LHCN-M2 (cell line): ENCODE measurements around the gene MAP7. TPM values are rescaled to one million over a fixed set of nuclear protein-coding genes. Genes with fewer than 3 reads are reported as not detected.

Source experiments
- DNase-seq: peaks from one replicate; pipeline ENCODE4 v3.0.0-alpha.2; 2012; ENCODE audit warnings: low read depth
- total RNA-seq: library from RNA; depleted of rRNA; stranded (reverse); fragments of >200 nt; gene quantifications from 2 replicates; pipeline ENCODE4 v1.2.3, GENCODE V29; 2014

The MAP7 gene
- total RNA-seq, 1 experiment from 2014 or later, result 0.06 TPM

DNA sequence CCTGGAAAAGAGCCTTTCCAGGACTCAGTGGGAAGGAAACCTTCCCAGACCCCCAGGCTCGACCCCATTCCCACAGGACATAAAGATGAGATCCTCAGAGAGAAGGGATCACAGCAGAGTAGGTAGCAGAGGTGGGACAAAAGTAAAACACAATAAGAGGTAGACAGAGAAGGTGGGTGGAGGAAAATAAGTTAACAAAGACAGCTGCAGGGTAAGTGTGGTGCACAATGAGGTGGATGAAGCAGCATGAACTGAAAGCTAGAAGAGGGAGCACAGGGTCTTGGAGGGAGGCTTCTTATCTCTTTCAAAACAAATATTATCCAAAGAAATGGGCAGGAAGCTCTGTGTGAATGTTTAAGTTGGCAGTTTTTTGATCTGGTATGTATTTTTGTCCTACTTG lies 14.0 kb upstream of the MAP7 start:
- no peak for DNase-seq

DNA sequence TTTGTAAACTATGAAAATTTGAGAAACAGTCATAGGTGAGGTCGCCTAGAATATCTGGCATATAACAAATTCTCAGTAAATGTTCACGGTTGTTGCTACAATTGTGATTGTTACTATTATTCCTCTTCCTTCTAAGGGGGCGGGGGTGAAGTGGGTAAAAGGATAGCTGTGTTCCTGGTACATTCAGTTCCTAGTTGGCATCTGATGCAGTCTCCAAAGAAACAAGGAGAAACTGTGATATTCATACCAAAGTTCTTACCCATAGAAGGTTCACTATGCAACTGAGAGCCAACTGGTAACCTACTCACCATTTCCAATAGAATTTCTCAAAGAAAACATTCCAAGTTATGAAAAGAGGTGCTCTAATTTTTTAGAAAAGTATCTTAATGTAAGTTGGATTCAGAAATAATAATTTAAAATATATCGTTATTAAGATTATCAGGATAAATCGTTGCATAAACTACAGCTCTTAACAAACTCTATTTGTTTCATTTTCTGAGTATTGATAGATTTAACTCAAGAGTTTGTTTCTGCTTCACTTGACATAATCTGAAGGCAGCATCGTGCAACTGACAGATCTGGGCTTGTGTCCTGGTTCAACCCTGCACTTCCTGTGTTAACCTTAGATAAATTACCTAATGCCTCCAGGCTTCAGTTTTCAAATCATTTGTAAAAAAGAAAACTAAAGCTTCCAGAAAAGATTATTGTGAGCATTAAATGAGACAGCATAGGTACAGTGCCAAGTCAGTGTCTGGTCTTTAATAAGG lies 13.3 kb upstream of the MAP7 start:
- no peak for DNase-seq

DNA sequence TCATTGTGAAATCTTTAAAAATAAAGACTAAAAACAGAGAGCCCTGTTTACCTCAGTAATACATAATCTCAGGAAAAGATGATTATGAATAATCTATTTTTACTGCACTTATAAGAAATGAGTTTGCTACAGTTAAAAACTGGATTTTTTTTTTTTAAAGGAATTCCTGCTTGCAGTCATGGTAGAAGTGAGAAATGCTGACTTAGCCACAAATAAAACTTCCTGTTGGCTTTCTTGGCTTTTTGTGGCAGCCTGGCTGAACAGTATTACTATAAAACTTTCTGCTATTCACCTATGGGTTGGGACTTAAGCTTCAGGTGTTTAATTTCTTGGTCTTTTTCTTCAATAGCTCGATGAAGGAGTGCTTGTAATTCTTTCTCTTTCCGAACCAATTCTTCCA lies 12.0 kb upstream of the MAP7 start:
- no peak for DNase-seq

DNA sequence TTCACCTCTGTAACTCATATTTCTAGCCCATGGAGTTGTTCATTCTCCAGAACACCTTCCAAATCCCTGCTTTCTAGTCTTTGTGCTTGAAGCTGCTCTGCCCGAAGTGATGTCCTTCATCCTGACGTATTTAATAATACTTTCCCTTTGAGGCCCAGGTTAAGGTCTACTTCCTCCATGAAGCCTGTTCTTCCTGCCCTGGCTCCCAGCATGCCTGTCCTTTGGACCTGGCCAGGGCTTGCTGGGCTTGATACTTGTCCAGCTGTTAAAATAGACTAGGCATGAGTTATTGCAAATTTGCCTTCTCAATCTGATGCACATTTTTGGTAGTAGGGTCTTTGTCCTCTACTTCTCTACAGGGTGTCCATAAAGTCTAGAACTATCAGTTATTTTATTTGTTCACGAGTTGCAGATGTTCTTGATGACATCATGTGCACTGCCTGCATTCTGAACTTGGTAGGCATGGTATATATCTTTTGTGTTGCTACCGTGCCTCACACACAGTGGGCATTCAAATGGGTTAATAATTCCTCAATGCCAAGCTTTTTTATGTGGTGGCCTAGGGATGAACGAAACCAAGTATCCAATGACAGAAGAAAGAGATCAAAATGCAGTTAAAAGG lies 3.1 kb upstream of the MAP7 start:
- DNase-seq, result no peak

DNA sequence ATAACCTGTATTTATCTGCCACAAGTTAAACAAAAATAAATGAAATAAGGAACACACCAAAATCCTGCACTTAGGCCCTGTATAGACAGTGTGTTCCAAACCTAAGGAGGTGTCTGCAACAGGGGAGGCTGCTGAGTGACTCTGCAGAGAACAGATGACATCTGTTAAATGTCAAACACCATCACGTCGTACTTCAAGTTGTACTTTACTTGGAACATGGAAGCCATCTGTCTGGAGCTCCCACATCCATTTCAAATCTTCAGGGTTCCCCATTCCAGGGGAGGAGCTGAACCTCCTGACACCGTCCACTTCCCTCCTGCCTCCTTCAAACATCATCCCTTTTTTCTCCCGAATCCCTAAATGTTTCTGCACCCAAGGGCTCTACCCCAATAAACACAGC lies 1.8 kb upstream of the MAP7 start:
- no peak for DNase-seq

DNA sequence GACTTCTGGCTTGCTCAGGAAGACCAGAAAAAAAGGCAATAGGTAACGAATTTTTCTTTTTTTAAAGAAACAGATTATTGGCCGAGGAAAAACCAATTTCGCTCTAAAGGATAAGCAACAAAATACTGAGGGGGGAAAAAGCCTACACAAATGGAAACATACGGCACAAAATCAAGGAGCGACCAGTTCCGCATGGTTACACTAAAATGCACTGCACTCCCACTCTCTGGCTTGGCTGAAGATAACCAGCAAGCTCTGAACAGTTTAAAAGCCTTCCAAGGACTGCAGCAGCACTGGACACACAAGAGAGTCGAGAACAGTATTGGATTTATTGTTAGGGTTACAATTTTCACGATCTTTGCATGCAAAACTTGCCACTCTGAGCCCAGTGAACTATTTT lies 881 bp upstream of the MAP7 start:
- no peak for DNase-seq

DNA sequence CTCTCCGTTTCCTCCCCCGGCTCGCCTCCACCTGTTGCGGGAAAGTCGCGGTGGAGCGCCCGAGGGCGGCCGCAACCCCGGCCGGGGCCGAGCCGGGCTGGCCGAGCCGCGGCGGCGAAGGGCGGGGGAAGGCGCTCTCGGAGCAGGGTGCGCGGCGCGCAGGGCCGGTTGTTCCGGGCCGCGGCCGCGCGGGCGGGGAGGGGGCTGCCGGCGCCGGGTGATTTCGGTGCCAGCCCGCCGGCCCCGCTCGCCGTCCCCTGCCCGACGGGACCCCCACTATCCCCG lies 235 bp downstream of the MAP7 start:
- DNase-seq, result no peak

DNA sequence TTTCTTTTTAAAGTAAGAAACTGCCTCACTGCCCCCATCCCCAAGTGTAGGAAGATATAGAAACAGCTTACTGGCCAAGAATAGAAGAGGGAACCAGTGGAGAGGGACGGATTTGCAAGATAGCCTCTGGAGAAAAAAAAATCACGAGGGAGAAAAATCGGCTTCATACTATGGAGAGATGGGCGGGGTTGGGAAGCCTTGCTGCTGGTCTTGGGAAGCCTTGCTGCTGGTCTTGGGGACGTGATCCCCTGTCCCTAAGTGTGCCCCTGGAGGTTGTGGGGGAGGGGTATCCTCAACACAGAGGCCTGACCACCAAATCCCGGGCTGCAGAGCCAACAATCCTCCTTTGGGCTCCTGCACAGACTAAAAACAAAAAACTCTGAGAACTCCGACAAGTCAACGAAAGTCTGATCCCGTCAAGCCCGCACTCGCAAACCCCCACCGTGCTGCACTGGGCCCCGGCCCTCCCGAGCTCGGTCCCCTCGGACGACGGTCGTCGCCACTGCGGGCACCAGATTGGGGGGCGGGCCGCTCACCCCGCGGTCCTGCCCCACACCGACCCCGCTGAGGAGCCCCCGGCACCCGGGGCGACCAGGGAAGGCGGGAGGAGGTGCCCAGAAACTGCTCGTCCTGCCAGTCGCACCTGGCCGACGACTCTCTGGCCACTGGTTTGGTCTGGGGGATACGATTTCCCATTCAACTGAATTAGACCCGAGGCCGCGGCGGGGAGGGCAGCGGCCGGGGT lies 750 bp downstream of the MAP7 start:
- no peak for DNase-seq

DNA sequence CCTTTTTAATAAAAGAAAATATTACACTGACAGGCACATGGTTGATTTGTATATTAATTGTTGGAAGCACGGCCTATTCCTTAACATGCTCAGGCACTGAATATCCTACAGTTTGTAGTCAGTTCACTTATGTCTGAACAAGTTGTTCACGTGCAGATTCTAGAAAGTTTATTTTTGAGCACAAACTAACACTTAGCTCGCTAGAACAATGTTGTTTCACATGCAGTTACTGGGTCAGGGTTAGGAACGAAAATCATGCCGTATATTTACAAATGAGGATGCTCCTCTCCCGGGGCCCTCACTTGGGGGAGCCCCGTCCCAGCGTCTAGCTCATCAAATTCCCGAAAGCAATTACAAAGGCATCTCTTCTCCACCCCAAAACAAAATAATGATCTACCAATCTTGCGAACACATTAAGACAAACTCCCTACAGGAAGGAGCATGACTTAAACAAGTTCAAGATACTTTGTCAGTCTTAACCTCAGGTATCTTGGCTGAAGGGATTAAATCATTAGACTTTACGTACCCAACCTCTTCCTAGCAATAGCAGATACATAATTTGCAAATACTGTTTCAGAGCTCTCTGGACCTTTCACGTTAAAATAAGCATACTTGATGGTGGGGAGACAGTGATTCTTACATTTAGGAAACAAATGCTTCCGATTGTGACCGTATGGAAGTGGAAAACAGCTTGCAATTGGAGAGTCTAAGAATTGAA lies 1.5 kb downstream of the MAP7 start:
- no peak for DNase-seq

DNA sequence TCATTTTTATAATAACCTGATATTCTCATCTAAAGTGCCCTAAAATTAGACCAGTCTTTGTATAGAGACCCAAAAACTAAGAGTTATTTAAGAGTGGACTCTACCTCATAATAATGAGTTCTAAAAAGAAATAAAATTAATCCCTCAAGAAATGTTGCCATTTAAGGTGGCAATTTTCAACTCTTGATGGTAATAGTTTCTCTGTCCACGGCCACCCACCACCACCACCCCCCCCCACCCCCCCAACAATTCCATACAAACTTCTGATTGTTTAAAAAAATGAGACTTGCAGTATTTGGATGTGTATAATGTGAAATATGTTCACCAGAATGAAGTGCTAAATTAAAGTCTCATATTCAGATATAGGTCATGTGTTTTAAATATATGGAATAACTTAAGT lies 2.4 kb downstream of the MAP7 start:
- no peak for DNase-seq

DNA sequence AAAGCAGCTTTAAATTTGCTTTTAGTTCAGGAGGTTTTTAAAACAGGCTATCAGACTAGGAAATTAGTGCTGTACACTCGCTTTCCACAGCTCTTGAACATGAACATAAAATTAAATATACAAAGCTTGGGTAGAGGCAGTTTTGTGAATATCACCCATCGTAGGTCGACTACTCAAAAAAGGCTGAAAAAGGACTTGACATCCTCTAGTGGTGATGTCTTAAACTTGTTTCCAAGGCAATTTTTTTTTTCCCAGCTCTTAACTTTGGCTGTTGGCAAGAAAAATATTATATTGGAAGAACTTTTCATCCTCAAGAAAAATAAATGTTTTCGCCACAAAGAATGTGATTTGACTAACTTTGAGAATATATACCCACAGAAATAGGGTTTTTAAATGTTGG lies 2.9 kb downstream of the MAP7 start:
- DNase-seq, result peak; percentile 36

DNA sequence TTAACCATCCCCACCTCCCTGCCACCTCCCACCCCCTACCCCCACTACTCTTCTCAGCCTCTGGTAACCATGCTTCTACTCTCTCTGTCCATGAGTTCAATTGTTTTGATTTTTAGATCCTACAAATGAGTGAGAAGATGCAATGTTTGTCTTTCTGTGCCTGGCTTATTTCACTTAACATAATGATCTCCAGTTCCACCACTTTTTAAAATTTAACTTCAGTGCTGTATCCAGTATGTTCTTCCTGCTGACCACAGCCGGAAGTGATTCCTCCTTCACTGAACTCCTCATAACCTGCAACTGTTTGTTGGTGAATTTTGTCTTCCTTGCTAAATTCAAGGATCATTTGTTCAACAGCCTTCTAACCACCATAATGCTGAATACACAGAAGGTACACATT lies 3.9 kb downstream of the MAP7 start:
- no peak for DNase-seq

DNA sequence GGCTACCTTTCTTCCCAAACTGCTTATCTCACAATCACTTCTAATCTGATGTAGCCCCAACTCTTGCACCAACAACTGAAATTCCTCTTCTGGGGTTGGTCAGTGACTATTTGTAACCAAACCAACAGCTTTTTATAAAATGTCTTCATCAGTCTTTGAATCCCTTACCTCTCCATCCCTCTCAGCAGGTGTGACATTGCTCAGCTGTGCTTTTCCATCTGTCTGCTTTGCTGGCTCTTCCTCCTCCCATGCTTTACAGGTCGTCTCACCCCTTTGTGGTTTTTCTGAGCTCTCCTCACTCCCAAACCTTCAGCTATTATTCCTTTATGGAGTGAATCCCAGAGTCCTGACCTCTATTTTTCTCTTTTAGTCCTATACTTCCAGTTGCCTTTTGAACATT lies 5.9 kb downstream of the MAP7 start:
- no peak for DNase-seq

DNA sequence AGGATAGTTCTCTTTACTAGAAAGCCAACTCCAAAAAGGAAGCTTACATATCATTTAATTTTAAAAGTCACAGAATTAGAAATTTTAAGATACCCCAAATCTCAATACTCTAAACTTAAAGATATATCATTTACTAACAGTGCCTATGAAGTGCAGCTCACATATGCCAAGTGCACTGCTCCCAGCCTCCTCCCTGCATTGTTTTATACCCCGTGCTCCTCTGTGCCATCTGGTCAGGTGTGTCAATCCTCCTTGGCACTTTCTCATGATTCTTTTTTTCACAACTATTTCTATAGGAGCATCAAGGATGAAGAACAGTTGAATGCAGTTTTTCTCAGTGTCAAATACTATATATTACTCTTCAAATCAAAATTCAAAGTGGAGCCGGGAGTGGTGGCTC lies 8.8 kb downstream of the MAP7 start:
- no peak for DNase-seq

DNA sequence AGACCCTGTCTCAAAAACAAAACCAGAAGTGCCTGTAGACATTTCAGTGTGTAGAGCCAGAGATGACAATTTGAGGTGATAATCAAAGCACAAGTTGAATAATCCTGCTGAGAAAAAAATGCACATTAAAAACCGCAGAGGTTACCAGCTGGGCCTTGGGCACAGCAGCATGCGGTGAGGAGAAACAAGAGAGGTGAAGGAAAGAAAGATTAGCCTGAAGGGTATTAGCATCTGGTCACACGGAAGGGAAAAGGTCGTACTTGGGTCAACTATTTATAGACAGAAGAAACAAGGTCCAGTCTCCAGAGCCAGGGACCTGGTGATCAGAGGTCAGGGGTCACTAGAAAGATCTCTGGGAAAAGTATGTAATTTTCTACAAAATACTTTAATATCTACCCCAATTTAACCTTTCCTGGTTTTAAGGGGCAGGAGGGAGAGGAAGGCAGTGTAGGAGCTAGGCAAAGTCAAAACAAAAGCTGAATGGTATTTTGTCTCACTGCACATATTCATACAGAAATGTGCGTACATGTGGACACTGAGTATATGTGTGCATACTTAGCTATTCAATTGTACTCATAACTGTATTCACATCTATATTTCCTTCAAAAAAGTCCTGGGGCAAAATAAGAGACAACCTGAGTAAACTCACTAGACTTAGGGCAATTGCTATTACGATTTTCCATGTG lies 10.1 kb downstream of the MAP7 start:
- DNase-seq, result no peak

DNA sequence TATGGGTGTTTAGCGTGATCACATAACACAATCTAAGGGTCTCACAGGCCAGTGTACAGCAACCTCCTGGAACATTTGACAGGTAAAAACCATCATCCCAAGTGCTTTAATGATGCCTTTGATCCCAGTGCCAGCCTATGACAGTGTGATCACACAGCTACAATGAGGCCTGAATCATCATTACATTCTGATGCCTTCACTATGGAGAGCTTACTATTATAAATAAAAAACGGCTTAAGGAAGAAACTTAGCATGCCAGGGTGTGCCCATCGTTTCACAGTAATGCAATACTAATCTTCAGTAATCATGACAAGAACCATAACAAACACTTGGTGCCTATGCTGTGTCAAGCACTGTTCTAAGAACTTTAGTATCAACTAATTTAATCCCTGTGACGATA lies 11.4 kb downstream of the MAP7 start:
- DNase-seq, result no peak

DNA sequence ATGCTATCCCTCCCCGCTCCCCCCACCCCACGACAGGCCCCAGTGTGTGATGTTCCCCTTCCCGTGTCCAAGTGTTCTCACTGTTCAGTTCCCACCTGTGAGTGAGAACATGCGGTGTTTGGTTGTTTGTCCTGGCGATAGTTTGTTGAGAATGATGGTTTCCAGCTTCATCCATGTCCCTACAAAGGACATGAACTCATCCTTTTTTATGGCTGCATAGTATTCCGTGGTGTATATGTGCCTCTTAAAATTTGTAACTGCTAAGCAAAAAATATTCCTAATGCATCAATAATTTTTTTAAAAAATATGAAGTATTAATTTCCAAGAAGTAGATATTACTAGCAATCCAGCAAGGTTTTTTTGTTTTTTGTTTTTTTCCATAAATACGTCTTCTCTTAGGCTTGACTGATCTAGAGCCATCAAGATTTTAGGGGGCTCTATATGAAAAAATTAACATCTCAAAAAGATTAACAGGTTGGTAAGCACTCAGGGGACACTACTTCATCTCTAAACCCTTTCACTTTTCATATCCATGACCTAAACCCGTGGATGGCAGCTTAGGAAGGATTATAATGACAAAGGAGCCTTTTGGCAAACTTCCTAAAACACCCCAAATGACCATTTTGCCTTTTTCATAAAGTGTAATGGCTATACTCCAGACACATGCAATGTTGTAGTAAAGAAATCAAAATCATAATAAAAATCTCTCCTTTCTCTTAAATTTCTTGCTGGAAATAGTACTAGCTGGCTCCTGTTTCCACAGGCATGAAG lies 14.2 kb downstream of the MAP7 start:
- DNase-seq, result no peak

DNA sequence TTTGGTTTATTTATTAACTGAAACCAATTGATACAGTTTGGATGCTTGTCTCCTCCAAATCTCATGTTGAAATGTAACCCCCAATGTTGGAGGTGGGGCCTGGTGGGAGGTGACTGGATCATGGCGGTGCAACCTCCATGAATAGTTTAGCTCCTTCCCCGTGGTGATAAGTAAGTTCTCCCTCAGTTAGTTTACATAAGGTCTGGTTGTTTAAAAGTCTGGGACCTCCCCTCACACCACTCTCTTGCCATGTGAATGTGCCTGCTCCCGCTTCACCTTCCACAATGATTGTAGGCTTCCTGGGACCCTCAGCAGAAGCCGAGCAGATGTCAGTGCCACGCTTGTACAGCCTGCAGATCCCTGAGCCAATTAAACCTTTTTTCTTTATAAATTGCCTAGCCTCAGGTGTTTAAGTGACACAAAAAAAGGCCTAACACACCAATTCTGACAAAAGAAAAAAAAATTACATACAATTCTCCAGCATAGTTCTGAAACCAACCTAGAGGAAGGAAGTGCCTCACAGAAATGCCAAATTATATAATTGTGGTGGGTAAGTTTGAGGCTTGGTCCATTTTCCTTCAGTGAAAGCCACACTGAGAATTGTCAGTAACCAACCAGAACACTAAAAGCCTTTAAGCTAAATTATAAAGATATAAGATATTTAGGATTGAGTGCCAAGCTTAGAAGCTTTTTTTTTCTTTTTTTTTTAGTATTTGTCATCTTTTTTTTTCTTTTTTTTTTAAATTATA lies 15.0 kb downstream of the MAP7 start:
- no peak for DNase-seq

DNA sequence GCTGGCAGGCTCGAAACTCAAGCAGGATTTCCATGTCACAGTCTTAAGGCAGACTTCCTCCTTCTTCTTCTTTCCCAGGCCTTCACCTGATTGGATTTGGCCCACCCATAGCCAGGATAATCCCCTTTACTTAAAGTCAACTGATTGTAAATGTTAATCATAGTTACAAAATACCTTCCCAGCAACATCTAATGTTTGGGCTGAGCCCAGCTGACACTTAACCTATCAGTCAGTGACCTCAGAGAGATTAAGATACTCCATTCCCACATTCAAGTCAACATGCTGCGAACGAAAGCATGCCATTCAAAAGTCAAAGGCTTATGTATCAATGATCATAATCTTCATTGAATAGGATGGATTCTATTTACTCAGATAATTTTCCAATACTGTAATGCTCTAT lies 16.0 kb downstream of the MAP7 start:
- DNase-seq, result no peak

DNA sequence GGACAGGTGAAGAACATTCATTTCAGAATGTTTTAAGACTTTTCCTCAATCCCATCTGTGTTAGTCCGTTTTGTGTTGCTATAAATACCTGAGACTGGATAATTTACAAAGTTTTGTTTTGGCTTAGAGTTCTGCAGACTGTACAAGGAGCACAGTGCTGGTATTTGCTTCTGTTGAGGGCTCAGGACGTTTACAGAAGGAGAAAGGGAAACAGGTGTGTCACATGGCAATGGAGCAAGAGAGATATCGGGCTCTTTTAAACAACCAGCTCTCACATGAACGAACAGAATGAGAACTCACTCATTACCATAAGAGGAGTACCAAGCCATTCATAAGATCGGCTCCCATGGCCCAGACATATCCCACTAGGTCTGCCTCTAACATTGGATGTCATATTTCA lies 16.7 kb downstream of the MAP7 start:
- no peak for DNase-seq
